Neural cell (in vitro differentiated cells): ENCODE measurements around the gene ONECUT2. TPM values are rescaled to one million over a fixed set of nuclear protein-coding genes. Genes with fewer than 3 reads are reported as not detected.

Experiments used
- H2AFZ ChIP-seq: fragments of 200-600, 300-800 bp; sonication (generic), shearing (Covaris generic); 2 replicates; pipeline ENCODE4 v1.6.0; 2014; ENCODE audit warnings: low read depth, mild to moderate bottlenecking, antibody characterized with exemption, low read length, moderate library complexity
- H3F3A ChIP-seq: fragments of 200-600 bp; shearing (Covaris generic); 2 replicates; pipeline ENCODE4 v1.6.1; 2016; ENCODE audit warnings: mild to moderate bottlenecking, moderate library complexity, mixed read lengths, antibody characterized with exemption, low read length; ENCODE audit not compliant: insufficient read depth, poor library complexity, severe bottlenecking
- H3K27ac ChIP-seq: fragments of 200-600, 300-800 bp; sonication (generic), shearing (Covaris generic); 2 replicates; pipeline ENCODE4 v1.5.1; 2014; ENCODE audit warnings: mild to moderate bottlenecking, low read length, moderate library complexity
- H3K27me3 ChIP-seq: fragments of 300-800, 200-600 bp; sonication (generic), shearing (Covaris generic); 2 replicates; pipeline ENCODE4 v1.6.0; 2014; ENCODE audit warnings: mild to moderate bottlenecking, low read depth, low read length, moderate library complexity; ENCODE audit not compliant: insufficient read depth
- H3K36me3 ChIP-seq: fragments of 300-800, 200-600 bp; sonication (generic), shearing (Covaris generic); 2 replicates; pipeline ENCODE4 v1.5.1; 2014; ENCODE audit warnings: mild to moderate bottlenecking, antibody characterized with exemption, low read length, moderate library complexity; ENCODE audit not compliant: insufficient read depth
- H3K4me2 ChIP-seq: fragments of 300-800, 200-600 bp; sonication (generic), shearing (Covaris generic); 2 replicates; pipeline ENCODE4 v1.6.0; 2014; ENCODE audit warnings: mild to moderate bottlenecking, low read length
- H3K4me3 ChIP-seq: fragments of 300-800, 200-600 bp; sonication (generic), shearing (Covaris generic); 2 replicates; pipeline ENCODE4 v1.5.1; 2014; ENCODE audit warnings: mild to moderate bottlenecking, low read length, moderate library complexity
- H3K79me2 ChIP-seq: fragments of 200-600 bp; shearing (Covaris generic); replicated peaks from 2 replicates; pipeline ENCODE4 v1.6.0; 2014; ENCODE audit warnings: mild to moderate bottlenecking, low read length, moderate library complexity; ENCODE audit not compliant: insufficient read depth
- H3K9ac ChIP-seq: fragments of 300-800, 200-600 bp; sonication (generic), shearing (Covaris generic); 2 replicates; pipeline ENCODE4 v1.6.1; 2016; ENCODE audit warnings: mild to moderate bottlenecking, low read length, mixed read lengths
- H3K9me2 ChIP-seq: fragments of 200-600 bp; shearing (Covaris generic); 2 replicates; pipeline ENCODE4 v1.6.1; 2016; ENCODE audit warnings: mild to moderate bottlenecking, low read length, mixed read lengths; ENCODE audit not compliant: insufficient read depth
- H3K9me3 ChIP-seq: fragments of 200-600, 300-800 bp; sonication (generic), shearing (Covaris generic); 2 replicates; pipeline ENCODE4 v1.6.1; 2016; ENCODE audit warnings: mild to moderate bottlenecking, mixed run types, low read length, moderate library complexity, mixed read lengths
- H4K20me1 ChIP-seq: fragments of 200-600 bp; shearing (Covaris generic); 2 replicates; pipeline ENCODE4 v1.6.1; 2016; ENCODE audit warnings: mild to moderate bottlenecking, mixed run types; ENCODE audit not compliant: insufficient read depth
- EP300 ChIP-seq: fragments of 450-650 bp; conservative IDR thresholded peaks from 2 replicates; pipeline ENCODE4 v1.6.1; 2014; ENCODE audit warnings: antibody characterized with exemption, mild to moderate bottlenecking, moderate library complexity; ENCODE audit not compliant: poor library complexity, severe bottlenecking
- EZH2 ChIP-seq: fragments of 200-600, 300-800 bp; shearing (Covaris generic), sonication (generic); IDR thresholded peaks from 2 replicates; pipeline ENCODE4 v1.6.1; 2014; ENCODE audit warnings: antibody characterized with exemption, low read length, borderline replicate concordance, mild to moderate bottlenecking; ENCODE audit not compliant: insufficient read depth, poor library complexity, severe bottlenecking
- MXI1 ChIP-seq: fragments of 450-650 bp; conservative IDR thresholded peaks from 2 replicates; pipeline ENCODE4 v1.6.1; 2014; ENCODE audit warnings: antibody characterized with exemption, mild to moderate bottlenecking; ENCODE audit not compliant: poor library complexity, severe bottlenecking
- POLR2AphosphoS5 ChIP-seq: IDR thresholded peaks from 2 replicates; pipeline ENCODE4 v1.6.1; 2012
- RAD21 ChIP-seq: fragments of 450-650 bp; conservative IDR thresholded peaks from 2 replicates; pipeline ENCODE4 v1.6.1; 2014; ENCODE audit warnings: antibody characterized with exemption, mild to moderate bottlenecking, moderate library complexity
- SMC3 ChIP-seq: fragments of 450-650 bp; conservative IDR thresholded peaks from 2 replicates; pipeline ENCODE4 v1.6.1; 2014; ENCODE audit warnings: antibody characterized with exemption, mild to moderate bottlenecking, moderate library complexity; ENCODE audit not compliant: poor library complexity
- TAF1 ChIP-seq: IDR thresholded peaks from 2 replicates; pipeline ENCODE4 v1.6.1; 2012; ENCODE audit warnings: low read depth
- polyA plus RNA-seq: library from polyadenylated mRNA; depleted of rRNA; stranded (reverse); fragments of >200 nt; gene quantifications from 2 replicates; pipeline ENCODE4 v1.2.3, GENCODE V29; 2014
- TF ChIP-seq, protein P1 (sequence below): fragments of 450-650 bp; IDR thresholded peaks from 2 replicates; pipeline ENCODE4 v1.5.1; 2014; ENCODE audit warnings: antibody characterized with exemption, mild to moderate bottlenecking, moderate library complexity; ENCODE audit not compliant: poor library complexity, severe bottlenecking
- TF ChIP-seq, protein P2 (sequence below): IDR thresholded peaks from 2 replicates; pipeline ENCODE4 v1.6.1; 2012; ENCODE audit warnings: borderline replicate concordance

ONECUT2 gene
- polyA plus RNA-seq, 1 donor from 2014 or later = 4.3 TPM

DNA sequence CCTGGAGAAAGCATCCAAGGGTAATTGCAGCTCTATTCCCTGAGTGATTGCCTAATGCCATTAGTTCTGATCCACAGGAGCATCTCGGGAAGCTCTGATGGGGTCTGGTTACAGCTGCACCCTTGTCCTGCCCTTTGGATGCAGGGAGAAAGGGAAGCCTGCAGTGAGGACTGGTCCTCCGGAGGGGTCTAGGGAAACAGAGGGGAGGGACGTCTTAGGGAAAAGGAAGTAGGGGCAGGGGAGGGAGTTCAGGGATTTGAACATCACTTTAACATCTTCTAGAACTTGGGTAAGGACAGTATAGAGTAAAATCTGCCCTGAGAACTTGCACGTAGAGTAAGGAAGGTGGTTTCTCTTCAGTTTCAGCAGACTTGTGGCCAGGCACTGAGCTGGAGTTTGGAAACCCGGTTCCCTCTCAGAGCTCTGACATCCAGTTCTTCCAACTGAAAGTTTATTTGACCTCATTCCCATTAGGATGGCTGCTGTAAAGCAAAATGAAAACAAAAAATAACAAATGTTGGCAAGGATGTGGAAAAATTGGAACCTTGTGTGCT, 20.5 kb downstream of the ONECUT2 start:
- H3K9me2 ChIP-seq = no peaks in the 10 kb centered on the region

DNA sequence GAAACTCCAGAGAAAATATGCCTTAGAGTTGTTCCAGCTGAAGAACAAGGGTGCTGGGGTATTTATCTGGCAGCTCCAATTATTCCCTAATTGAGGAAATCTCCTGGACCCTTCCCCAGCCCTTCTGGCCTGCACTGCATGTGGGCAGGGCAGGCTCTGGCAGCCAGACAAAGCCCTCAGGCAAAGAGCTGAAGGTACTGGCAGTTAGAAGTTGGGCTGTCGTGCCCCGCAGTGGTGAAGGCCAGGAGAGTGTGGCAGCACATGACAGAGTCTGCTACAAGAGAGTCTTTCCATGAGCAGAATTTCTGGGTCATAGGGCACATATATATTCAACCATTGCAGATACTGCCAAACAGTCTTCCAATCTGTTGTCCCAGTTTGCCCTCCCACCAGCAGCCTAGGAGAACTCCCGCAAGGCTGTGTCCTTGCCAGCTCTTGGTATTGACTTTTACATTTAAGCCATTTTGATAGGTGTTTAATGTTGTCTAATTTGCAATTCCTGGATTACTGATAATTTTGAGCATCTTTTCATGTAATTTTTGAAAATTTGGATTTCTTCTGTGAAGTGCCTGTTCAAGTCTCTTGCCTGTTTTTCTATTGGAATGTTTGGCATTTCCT, 26.6 kb downstream of the ONECUT2 start:
- Histone ChIP-seq H3K27ac (no peak overlapping the region), H2AFZ (no peak overlapping the region), H3K9me2 (no peaks in the 10 kb centered on the region), H3K27me3 (no peaks in the 10 kb centered on the region), H3K4me2 (no peak overlapping the region), H3F3A (no peaks in the 10 kb centered on the region), H3K79me2 (no peaks in the 10 kb centered on the region), H4K20me1 (no peaks in the 10 kb centered on the region), H3K9ac (no peak overlapping the region), H3K4me3 (no peak overlapping the region), H3K9me3 (no peaks in the 10 kb centered on the region), H3K36me3 (no peaks in the 10 kb centered on the region)
- TF ChIP-seq RAD21 (no peak), POLR2AphosphoS5 (no peak), TAF1 (no peak), EP300 (no peak), EZH2 (no peak)
- TF ChIP-seq, protein P1, sequence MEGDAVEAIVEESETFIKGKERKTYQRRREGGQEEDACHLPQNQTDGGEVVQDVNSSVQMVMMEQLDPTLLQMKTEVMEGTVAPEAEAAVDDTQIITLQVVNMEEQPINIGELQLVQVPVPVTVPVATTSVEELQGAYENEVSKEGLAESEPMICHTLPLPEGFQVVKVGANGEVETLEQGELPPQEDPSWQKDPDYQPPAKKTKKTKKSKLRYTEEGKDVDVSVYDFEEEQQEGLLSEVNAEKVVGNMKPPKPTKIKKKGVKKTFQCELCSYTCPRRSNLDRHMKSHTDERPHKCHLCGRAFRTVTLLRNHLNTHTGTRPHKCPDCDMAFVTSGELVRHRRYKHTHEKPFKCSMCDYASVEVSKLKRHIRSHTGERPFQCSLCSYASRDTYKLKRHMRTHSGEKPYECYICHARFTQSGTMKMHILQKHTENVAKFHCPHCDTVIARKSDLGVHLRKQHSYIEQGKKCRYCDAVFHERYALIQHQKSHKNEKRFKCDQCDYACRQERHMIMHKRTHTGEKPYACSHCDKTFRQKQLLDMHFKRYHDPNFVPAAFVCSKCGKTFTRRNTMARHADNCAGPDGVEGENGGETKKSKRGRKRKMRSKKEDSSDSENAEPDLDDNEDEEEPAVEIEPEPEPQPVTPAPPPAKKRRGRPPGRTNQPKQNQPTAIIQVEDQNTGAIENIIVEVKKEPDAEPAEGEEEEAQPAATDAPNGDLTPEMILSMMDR = no peak
- TF ChIP-seq, protein P2, sequence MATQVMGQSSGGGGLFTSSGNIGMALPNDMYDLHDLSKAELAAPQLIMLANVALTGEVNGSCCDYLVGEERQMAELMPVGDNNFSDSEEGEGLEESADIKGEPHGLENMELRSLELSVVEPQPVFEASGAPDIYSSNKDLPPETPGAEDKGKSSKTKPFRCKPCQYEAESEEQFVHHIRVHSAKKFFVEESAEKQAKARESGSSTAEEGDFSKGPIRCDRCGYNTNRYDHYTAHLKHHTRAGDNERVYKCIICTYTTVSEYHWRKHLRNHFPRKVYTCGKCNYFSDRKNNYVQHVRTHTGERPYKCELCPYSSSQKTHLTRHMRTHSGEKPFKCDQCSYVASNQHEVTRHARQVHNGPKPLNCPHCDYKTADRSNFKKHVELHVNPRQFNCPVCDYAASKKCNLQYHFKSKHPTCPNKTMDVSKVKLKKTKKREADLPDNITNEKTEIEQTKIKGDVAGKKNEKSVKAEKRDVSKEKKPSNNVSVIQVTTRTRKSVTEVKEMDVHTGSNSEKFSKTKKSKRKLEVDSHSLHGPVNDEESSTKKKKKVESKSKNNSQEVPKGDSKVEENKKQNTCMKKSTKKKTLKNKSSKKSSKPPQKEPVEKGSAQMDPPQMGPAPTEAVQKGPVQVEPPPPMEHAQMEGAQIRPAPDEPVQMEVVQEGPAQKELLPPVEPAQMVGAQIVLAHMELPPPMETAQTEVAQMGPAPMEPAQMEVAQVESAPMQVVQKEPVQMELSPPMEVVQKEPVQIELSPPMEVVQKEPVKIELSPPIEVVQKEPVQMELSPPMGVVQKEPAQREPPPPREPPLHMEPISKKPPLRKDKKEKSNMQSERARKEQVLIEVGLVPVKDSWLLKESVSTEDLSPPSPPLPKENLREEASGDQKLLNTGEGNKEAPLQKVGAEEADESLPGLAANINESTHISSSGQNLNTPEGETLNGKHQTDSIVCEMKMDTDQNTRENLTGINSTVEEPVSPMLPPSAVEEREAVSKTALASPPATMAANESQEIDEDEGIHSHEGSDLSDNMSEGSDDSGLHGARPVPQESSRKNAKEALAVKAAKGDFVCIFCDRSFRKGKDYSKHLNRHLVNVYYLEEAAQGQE = no peak

More for the DNA sequence above, 20.5 kb downstream of the ONECUT2 start:
- no peaks in the 10 kb centered on the region for H4K20me1 ChIP-seq
- no peak overlapping the region for H3K27ac ChIP-seq
- H3K4me2 ChIP-seq = no peak overlapping the region
- no peaks in the 10 kb centered on the region for H3F3A ChIP-seq
- H2AFZ ChIP-seq = no peak overlapping the region
- no peaks in the 10 kb centered on the region for H3K79me2 ChIP-seq
- no peaks in the 10 kb centered on the region for H3K36me3 ChIP-seq
- H3K9ac ChIP-seq = no peak overlapping the region
- TF ChIP-seq SMC3 = no peak
- no peak for TF ChIP-seq MXI1
- TF ChIP-seq, protein P2 = no peak
- TF ChIP-seq TAF1 = no peak
- H3K27me3 ChIP-seq = no peaks in the 10 kb centered on the region
- no peaks in the 10 kb centered on the region for H3K9me3 ChIP-seq
- H3K4me3 ChIP-seq = no peak overlapping the region
